ENCODE results near the gene PLEKHH1. TPM values are rescaled to one million over a fixed set of nuclear protein-coding genes. Genes with fewer than 3 reads are reported as not detected.

PLEKHH1 gene
- total RNA-seq, 1 experiment from 2014 or later, result 11.0 TPM

DNA sequence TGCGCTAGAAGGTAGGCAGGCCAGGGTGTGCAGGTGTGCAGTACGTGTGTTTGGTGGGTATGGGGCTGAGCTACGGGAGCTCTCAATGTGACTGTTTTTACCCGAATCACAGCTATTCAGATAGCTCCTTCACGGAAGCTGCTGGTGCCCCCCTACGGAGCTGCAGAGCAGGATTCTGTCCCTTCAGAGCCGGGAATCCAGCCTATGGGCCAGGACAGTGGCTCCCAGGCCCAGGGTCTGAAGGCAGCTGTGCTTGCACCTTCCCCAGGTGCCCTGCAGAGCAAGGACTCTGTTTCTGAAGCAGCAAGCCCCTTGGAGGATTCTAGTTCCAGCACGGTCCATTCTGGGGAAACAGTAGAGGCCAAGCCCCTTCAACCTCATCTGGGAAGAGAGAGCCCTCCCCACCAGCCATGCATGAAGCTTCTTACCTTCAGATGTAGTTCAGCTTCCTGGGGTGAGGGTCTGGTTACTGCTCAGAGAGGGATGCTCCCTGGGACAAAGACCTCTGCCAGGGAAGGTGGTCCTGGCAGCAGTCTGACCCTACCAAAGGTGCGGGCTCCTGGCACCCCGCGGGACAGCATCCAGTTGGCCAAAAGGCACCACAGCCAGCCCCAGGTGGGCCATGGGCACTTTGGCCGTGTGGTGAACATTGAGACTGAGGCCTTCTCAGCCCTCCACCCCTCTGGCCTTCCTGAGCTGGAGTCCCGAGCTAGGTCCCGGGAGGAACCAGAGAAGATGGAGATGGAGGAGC lies 29.1 kb downstream of the PLEKHH1 start:
- DNase-seq (ENCODE audit: low spot score), result no peak

DNA sequence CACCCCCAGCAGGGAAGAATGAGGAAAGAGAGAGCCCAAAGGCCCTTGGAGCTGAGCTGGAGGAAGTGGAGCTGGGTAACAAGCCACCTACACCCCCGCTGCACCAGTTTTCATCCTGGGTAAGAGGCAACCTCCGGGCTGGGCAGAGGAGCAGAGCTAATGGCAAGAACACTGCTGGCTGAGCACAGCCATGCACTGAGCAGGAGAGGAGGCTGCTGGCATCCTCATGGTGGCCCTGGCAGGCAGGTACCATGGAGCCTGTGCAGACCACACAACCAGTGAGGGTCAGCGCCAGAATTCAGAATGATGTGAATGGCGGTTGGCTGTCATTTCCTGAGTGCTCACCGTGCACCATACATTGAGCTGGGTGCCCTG lies 29.7 kb downstream of the PLEKHH1 start:
- DNase-seq (ENCODE audit: low spot score), result no peak

DNA sequence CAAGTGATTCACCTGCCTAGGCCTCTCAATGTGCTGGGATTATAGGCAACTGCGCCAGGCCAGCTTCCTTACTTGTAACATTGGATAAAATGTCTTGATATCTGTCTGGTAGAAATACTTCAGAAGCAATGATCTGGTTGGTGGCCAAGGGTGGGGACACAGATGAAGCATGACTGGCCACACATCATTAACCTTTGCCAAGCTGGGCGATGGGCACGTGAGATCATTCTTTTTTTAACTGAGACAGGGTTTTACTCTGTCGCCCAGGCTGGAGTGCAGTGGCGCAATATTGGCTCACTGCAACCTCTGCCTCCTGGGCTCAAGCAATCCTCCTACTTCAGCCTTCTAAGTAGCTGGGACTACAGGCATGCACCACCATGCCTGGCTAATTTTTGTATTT lies 31.1 kb downstream of the PLEKHH1 start:
- no peak for DNase-seq (ENCODE audit: low spot score)

DNA sequence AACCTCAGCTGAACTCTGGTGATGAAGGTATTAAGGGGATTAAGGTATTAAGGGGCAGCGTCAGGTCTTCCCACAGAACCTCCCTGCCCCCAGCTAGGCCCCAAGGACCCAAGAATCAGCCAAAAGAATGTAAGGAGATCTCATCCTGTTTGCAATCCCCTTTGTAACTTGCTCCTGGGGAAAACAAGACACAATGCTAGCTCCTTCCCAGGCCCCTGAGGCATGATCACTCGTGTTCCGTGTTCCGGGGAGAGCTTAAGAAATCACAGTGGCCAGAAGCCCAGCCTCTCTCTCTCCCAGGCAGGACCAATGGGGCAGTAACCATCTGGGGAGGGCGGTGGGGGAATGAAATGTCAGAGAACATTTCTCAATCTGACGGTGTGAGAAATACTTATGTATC lies 33.8 kb downstream of the PLEKHH1 start:
- no peak for DNase-seq (ENCODE audit: low spot score)

DNA sequence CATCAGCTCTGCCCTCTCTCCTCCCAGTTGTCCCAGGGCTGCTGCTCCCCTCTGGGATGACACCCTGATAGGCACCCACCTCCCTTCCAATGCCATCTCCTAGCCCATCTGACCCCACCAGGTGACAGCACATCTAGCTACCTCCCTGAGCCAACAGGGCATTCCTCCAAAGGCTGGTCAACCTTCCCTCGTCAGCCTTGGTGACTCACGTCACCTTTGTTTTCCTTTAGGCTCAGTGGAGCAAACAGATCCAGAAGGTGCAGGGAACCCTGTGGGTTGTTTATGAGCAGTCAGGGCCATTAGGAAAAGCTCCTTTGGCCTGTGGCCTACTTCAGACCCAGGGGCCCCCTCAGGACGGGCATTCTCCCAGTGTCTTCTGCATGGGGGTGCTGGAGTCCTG lies 34.6 kb downstream of the PLEKHH1 start:
- DNase-seq (ENCODE audit: low spot score), result no peak

DNA sequence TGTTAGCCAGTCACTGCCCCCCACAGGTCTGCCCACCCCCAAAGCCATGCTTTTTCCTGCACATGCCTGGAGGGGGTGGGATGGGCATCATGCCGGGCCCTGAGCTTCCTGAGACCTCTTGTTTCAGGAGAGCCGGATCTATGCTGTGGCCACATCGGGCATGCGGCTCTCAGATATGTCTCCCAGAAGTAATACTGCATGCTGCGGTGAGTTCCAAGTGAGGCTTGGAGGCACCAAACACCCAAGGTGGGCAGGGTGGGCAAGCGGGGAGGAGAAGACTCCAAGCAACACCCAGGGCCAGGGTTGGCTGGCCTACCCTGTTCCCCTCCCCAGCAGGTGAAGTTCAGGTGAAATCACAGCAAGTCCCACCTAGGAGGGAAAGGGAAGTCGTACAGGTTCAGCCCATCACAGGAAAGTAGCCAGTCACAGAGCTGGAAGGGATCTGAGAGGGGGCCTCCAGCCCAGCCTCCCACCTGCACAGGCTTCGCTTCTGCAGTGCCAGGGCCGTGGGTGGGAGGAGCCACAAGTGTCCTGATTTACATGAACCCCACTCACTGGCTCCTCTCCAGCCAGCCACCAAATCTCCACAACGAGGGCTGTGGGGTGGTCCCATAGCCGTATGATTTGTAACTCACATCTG lies 36.0 kb downstream of the PLEKHH1 start:
- no peak for DNase-seq (ENCODE audit: low spot score)

DNA sequence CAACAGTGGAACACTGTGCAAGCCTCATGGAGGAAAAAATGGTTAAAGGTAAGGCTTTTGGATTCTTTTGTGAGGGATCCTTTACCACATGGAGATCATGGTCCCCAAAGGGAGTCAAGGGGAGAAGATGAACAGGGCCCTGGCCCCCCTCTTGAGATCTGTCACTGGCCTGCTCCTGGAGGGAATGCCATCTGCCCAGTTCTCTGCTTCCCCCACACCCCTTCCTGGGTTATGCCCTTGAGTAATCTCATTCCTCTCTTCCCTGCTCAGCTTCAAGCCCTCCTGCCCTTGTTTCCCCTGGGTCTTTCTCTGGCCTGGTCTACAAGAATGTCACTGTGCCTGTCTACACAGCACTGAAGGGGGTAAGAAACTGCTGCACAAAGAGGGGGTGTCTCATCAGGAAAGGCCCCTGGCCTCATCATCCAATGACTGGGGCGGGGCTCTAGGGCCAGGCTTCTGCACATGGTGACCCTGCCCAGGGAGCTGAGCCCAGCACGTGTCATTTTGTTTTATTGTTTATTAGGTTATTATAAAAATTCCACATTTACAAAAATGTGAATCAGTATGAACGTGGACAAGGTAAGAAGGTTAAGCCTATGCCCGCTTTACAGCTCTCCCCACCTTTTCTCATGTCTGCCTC lies 36.7 kb downstream of the PLEKHH1 start:
- DNase-seq (ENCODE audit: low spot score), result no peak

DNA sequence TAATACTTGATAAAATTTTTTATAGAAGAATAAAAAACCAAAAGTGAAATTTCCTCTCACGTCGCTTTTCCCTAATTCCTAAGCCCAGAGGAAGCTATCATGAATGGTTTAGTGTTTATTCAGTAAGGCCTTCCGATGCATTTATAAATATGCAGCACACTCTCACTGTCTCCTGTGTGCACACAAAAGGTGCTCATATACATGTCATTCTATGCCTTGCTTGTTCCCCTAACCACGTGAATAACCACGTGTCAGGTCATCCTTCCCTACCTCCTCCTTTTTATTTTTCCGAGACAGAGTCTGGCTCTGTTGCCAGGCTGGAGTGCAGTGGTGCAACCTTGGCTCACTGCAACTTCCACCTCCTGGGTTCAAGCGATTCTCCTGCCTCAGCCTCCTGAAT lies 37.4 kb downstream of the PLEKHH1 start:
- no peak for DNase-seq (ENCODE audit: low spot score)

DNA sequence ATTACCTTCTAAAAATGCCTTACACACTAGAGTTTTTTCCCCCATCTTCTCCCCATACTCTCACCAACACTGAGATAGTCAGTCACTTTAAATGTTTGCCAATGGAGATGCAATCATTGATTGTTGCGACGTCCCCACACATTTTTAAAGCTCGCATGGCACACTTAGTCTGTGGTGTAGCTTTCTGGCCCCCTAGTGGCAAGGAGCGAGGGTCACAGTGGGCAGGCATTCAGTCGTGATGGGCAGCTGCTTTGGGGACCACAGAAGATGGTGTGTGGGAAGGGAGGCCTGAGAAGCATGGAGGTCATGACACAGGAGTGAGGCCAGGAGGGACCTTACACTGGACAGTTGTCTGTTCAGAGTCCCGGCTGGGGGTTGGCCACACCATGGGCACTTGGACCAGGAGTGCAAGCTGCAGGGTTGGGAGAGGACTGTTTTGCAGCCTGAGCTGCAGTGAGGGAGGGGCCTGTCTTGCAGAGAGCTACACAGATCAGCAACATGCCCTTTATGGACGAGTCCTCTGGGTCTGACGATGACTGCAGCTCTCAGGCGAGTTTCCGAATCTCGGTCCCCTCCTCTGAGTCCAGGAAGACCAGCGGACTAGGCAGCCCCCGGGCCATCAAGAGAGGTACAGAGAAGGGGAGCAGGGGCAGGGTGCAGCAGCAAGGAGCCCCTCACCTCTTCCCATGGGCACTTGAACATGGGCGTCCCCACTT lies 38.3 kb downstream of the PLEKHH1 start:
- peak; percentile 60 for DNase-seq (ENCODE audit: low spot score)

DNA sequence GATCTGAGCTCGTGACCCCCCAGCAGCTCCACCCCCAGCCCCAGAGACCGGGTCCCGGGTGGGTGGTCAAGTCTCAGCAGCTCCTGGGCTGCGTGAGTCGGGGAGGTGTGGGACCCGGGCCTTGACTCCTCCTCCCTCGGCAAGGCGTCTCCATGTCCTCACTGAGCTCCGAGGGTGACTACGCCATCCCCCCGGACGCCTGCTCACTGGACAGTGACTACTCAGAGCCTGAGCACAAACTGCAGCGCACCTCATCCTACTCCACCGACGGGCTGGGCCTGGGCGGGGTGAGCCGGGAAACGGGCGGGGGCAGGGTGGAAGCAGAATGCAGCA lies 38.9 kb downstream of the PLEKHH1 start:
- DNase-seq (ENCODE audit: low spot score), result no peak

DNA sequence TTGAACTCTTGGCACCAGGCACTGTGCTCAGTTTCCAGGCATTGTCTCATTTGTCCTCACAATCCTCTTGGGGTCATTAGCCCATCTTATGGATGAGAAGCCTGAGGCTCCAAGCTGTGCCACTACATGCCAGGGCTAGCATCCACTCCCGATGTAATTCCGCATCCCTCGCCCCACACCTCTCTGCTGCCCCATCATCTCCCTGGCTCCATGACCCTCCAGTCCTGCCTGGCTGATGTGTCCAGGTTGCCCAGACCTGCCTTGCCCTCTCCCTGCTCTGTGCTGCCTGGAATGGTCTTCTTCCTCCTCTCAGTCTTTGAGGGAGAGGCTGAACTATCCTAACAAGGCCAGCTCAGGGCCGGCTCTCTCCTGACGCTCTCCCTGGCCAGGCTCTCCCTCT lies 39.5 kb downstream of the PLEKHH1 start:
- DNase-seq (ENCODE audit: low spot score), result no peak

DNA sequence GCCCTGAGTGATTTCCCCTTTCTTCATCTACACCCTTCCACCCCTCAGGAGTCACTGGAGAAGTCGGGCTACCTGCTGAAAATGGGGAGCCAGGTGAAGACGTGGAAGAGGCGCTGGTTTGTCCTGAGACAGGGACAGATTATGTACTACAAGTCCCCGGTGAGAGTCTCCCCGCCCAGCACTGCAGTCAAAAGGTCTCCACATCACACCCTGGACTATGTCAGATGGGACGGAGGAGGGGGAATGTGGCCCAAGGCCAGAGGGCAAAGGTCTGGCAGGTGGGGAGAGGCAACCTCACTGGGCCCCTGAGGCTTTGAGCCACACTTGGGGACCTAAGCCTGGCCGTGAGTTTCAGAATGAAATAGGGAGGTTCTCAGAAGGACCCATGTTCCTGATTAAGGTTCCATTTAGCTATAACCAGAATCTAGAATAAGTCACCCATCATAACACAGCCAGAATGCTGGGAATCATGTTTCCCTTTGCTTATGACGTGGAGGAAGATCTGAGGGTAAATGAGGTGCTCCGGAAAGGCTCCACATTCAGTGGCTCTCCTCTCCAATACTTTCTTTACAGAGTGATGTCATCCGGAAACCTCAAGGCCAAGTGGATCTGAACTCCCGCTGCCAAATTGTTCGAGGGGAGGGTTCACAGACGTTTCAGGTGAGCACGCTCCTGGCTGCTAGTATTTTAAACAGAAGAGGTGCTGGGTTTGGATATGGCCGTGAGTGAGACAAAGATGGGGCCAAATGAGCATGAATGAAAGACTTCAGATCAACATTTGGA lies 40.3 kb downstream of the PLEKHH1 start:
- DNase-seq (ENCODE audit: low spot score), result no peak

DNA sequence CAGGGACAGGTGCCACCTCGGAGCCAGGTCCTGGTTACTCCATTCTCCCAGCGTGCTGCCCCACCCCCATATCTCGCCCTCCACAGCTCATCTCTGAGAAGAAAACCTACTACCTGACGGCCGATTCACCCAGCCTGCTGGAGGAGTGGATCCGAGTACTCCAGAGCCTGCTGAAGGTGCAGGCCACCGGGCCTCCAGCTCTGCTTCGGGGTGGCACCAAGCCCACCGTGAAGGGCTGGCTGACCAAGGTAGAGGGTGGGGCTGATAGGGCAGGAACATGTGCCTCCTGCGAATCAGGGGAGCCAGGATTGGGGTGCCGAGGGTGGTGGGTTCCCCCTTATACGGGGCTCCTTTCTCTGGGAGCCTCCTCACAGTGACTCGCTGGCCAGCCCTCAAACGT lies 41.1 kb downstream of the PLEKHH1 start:
- no peak for DNase-seq (ENCODE audit: low spot score)

DNA sequence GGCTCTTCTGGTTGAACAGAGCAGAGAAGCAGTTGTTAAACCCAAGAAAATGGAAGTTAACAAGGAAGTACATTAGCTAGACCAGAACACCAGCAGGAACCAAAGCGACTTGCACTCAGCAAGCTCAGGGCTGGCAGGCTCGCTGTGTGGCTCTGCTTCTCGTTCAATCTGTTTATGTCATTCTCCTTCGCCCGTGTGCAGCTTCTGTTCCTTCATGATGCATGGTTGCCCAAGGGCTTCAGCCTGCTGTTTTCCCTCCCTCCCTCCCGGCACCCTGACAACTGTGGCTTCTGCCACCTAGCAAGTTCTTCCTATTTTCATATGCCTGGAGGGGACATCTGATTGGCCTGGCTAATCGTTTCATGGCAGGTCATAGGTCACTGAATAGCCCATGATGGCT lies 41.7 kb downstream of the PLEKHH1 start:
- no peak for DNase-seq (ENCODE audit: low spot score)

DNA sequence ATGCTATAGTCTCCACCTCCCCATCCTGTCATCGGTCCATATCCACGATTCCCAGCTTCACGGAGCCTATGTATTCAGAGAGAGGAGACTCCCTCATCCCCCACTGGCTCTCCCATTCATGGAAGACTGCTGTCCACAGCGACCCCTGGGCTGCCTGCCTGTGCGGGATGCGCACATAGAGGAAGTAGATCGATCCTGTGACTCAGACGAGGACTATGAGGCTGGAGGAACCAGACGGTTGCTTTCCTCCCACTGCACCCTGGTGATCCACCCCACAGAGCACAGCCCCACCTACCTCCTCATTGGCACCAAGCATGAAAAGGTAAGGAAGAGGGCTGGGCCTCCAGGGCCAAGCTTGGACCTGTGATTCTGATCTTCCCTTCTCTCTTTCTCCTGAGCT lies 42.6 kb downstream of the PLEKHH1 start:
- peak; percentile 29 for DNase-seq (ENCODE audit: low spot score)

DNA sequence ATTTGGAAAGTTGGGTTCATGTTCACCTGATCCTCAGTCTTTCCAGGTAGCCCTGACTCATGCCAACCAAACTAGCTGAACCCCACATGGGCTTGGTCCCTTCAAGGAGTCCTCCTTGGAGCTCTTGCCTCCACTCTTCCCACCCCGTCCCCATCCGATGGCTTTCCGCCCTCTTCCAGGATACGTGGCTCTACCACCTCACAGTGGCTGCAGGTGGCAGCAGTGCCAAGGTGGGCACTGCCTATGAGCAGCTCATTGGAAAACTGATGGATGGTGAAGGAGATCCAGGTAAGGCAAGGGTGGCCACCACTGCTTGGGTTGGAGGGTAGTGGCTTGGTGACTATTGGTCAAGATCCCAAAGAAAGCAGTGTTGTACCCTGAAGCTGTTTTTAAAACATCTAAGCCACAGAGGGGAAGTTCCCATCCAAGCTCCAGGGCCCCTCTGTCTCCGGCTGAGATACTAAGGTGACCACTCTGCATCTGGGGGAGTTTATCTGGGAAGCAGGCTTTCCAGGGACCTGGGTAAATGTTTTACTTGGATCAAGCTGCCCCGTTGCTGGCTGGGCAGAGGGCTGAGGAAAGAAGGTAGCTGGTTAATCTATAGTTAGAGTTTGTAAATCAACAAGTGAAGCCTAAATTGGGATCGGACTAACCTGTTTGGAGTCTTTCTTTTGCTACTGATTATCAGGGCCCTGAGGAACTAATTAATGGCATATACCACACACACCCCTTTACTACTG lies 43.3 kb downstream of the PLEKHH1 start:
- DNase-seq (ENCODE audit: low spot score), result no peak

DNA sequence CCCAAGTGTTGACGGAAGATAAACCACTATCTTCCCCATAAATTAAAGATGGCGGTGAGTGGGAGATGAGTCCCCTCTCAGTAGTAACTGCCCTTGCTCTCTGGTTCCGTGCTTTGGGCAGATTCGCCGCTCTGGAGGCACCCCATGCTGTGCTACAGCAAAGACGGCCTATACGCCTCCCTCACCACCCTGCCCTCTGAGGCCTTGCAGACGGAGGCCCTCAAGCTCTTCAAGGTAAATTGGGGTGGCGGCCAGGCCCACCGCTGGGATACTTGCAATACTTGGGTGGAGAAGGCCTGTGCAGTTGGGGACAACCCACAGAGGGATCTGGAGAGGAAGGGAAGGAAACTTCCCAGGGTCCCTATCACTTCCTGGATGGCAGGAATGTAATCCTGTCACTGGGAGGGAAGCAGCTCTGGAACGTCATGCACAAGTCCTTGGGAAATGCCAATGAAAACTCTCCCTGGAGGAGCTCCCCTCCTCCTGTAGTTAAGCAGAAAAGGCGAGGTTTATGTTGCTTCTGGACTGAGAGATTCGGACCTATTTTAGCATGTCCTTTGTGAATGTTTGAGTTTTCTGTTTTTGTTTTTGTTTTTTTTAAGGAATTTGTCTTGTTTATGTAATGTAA lies 44.2 kb downstream of the PLEKHH1 start:
- no peak for DNase-seq (ENCODE audit: low spot score)

DNA sequence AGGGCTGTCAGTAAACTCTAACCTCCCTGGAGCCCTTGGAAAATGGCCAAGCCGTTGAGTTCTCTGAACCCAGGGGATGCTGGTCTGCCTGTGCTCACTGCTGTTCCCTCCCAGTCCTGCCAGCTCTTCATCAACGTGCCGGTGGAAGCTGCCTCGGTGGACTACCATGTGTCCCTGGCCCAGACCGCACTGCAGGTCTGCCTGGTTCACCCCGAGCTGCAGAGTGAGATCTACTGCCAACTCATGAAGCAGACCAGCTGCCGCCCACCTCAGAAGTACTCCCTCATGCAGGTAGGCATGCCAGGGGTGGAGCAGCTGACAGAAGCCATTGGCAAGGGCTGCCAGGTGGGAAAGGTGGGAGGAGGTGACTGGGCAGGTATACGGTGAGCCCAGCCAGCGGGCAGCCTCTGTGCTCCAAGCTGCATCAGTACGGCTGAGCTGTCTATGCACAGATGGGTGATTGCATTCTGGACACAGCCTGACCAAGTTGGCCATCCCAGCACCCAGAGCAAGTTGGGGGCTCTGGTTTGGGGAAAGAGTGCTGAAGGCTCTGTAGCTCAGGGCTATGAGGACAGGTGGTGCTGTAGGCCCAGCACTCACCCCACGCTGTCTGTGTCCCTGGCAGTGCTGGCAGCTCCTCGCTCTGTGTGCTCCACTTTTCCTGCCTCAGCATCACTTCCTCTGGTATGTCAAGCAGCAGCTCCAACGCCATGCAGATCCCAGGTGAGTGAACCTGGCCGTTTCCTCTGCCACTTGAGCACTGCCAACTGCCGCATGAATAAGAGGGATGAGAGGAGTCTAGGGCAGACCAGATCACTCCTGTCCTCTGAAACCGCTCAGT lies 45.0 kb downstream of the PLEKHH1 start:
- DNase-seq (ENCODE audit: low spot score), result no peak

DNA sequence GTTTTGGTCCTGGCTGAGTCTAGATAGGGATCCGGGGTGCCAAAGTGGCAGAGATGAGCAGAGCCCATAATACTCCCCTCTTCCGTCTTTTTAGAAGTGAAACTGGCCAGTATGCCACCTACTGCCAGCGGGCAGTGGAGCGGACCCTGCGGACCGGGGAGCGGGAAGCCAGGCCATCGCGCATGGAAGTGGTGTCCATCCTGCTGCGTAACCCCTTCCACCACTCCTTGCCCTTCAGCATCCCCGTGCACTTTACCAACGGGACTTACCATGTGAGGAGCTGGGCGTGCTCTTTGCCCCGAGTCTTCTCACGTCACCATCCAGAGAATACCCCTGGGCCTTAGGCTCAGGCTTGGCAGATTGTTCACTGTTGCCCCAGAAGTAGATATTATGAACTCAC lies 46.0 kb downstream of the PLEKHH1 start:
- DNase-seq (ENCODE audit: low spot score), result no peak

DNA sequence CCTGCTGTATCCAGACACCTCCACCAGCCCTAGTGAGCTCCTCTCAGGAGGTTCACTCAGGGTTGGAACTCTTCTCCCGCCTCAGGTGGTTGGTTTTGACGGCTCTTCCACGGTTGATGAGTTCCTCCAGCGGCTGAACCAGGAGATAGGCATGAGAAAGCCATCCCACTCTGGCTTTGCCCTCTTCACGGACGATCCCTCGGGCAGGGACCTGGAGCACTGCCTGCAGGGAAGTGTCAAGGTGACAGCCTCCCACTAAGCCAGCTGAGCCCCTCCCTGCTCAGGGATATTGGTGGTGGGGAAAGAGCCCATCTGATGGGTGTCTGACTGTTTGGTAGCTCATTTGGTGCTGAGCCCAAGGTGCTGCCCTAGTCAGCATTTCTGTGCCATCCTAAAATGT lies 46.5 kb downstream of the PLEKHH1 start:
- no peak for DNase-seq (ENCODE audit: low spot score)

Measured in HT-29 (cell line).